Left lung (tissue), 10 donors: ENCODE results near the gene TLR3. TPM values are rescaled to one million over a fixed set of nuclear protein-coding genes. Genes with fewer than 3 reads are reported as not detected.
A peak's percentile ranks its signal among the peaks of the same experiment; 100 is the strongest.

ENCODE experiments used
- ATAC-seq: fragments of 200-7000 bp; cut with Tn5 transposase; one replicate; pipeline ENCODE4 v1.9.1; 2020; ENCODE audit warnings: moderate library complexity
- DNase-seq, 4 donors: peaks; one replicate each; pipeline ENCODE4 v3.0.0-alpha.2; 2013 to 2020
- H3K27ac ChIP-seq, 2 donors: fragments of 200-600 bp; sonication (generic) in 1 of 2; one replicate each; pipeline versions ENCODE4 v1.5.0 to v1.8.0; 2020 to 2021
- H3K27me3 ChIP-seq, 2 donors: fragments of 200-600 bp; sonication (generic) in 1 of 2; one replicate each; pipeline versions ENCODE4 v1.5.0 to v1.8.0; 2020 to 2021
- H3K36me3 ChIP-seq, 2 donors: fragments of 200-600 bp; sonication (generic) in 1 of 2; one replicate each; pipeline versions ENCODE4 v1.5.0 to v1.8.0; 2020 to 2021
- H3K4me1 ChIP-seq, 2 donors: fragments of 200-600 bp; one replicate each; pipeline ENCODE4 v1.8.0; 2021
- H3K4me3 ChIP-seq, 2 donors: fragments of 200-600 bp; sonication (generic) in 1 of 2; one replicate each; pipeline versions ENCODE4 v1.5.0 to v1.8.0; 2020 to 2021; ENCODE audit warnings: mild to moderate bottlenecking in 1 of 2
- H3K9me3 ChIP-seq, 2 donors: fragments of 200-600 bp; sonication (generic) in 1 of 2; one replicate each; pipeline versions ENCODE4 v1.5.0 to v1.8.0; 2020 to 2021
- intact Hi-C, 2 donors: fragments of 100-400 bp; cut with DNase I; formaldehyde crosslinking; loops; one replicate each; pipeline versions ENCODE4 v1.11.2 to v1.14.2; 2022
- polyA plus RNA-seq, 6 donors: library from polyadenylated mRNA; unstranded; fragments of 120-200 nt; gene quantifications; one replicate each; pipeline ENCODE4 v1.2.1, GENCODE V29; 2013; ENCODE audit not compliant: insufficient read length in 6 of 6
- total RNA-seq, 2 donors: library from RNA; stranded (reverse); fragmentation: NEBNext Ultra II Directional; extraction: Animal tissue kit (Norgen Biotek cat#: 25700); gene quantifications; one replicate each; pipeline ENCODE4 v1.2.1, GENCODE V29; 2021
- TF ChIP-seq, protein P1 (sequence below), 2 donors: fragments of 200-600 bp; sonication (generic) in 1 of 2; IDR thresholded peaks; one replicate each; pipeline versions ENCODE4 v1.5.0 to v1.8.0; 2021; ENCODE audit warnings: antibody characterized with exemption in 2 of 2
- donor health status: DM: no; HTN: yes; CAD: no.
- donor health status: DM: no; HTN: no; CAD: no.

The TLR3 gene
- total and polyA plus RNA-seq, 8 donors = 10.0 to 44.2 (median 12.3) TPM

DNA sequence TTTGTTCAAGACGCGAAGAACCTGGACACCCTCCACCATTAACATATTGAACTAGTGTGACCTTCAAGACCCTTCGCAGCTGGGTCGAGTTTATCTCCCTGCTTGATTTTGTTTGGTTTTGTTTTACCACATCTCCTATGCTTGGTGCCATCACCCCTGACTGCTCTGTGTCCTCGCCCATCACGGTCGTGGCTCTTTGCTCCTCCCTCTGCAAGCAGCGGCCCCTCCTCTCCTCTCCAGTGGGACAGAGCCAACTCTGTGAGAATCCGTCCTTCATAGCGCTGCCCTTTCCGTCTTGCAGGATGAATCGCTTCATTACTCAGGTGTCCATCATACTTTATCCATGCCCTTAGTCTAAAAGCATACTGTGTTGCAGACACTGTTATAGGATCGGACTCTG, 26.4 kb downstream of the TLR3 start:
- Histone ChIP-seq H3K27ac (no peak overlapping the region), H3K27me3 (no peaks in the 10 kb centered on the region), H3K4me1 (no peaks in the 10 kb centered on the region), H3K9me3 (peaks cover 0 to 2% of the 10 kb centered on the region in 2 donors), H3K4me3 (no peak overlapping the region), H3K36me3 (no peaks in the 10 kb centered on the region)
- intact Hi-C loops = no loop called here
- TF ChIP-seq, protein P1, sequence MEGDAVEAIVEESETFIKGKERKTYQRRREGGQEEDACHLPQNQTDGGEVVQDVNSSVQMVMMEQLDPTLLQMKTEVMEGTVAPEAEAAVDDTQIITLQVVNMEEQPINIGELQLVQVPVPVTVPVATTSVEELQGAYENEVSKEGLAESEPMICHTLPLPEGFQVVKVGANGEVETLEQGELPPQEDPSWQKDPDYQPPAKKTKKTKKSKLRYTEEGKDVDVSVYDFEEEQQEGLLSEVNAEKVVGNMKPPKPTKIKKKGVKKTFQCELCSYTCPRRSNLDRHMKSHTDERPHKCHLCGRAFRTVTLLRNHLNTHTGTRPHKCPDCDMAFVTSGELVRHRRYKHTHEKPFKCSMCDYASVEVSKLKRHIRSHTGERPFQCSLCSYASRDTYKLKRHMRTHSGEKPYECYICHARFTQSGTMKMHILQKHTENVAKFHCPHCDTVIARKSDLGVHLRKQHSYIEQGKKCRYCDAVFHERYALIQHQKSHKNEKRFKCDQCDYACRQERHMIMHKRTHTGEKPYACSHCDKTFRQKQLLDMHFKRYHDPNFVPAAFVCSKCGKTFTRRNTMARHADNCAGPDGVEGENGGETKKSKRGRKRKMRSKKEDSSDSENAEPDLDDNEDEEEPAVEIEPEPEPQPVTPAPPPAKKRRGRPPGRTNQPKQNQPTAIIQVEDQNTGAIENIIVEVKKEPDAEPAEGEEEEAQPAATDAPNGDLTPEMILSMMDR (IDR thresholded peaks at IDR 0.05) = no peak
- DNase-seq (no peak), ATAC-seq (no peak)

DNA sequence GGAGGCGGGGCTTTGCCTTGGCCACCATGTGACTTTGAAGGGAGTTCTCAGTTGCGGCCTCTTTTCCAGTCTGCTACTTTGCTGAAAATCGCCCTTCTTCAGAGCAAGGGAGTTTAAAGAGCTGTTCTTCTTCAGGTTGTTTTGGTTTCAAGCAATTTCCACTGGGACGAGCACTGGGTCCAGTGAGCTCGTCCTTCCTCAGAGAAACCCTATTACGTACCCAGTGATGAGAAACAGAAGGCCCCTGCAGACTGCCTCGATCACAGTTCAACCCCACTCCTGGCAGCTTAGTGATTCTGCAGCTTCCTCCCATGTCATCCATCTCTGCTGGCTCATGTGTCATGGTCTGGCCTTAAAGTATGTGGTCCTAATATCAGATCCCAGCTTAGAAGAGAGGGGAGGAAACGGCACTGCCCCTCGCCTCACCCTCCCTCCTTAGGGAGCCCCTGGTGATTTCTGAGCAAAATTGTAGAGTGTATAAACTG, 27.8 kb downstream of the TLR3 start:
- no peak for ATAC-seq

DNA sequence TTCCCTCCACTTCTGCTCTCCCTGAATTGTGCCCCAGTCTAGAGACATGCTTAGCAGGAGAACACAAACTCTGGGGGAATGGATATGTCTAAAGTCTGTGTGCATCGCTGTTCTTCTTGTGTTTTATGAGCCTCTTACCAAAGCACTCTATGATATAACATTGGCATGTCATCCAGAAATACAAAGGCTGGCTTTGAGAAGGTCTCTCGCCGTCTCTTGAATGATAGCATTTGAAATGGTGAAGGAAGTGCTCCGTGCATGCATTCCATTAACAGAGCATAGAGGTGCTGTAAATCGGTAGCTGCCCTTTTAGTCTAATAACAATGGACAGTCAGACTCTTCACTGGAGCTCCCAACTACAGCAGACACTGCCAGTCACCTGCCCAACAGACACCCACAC, 28.4 kb downstream of the TLR3 start:
- intact Hi-C loops = no loop called here
- H3K4me3 ChIP-seq = no peak overlapping the region
- no peak overlapping the region for H3K27ac ChIP-seq
- no peak for DNase-seq
- no peaks in the 10 kb centered on the region for H3K4me1 ChIP-seq
- no peaks in the 10 kb centered on the region for H3K27me3 ChIP-seq
- no peaks in the 10 kb centered on the region for H3K36me3 ChIP-seq
- no peak for ATAC-seq
- TF ChIP-seq, protein P1 (IDR thresholded peaks at IDR 0.05) = no peak
- H3K9me3 ChIP-seq = no peaks in the 10 kb centered on the region

More for the DNA sequence above, 27.8 kb downstream of the TLR3 start:
- H3K27me3 ChIP-seq = no peaks in the 10 kb centered on the region
- TF ChIP-seq, protein P1 (IDR thresholded peaks at IDR 0.05) = no peak
- intact Hi-C loops = no loop called here
- DNase-seq = no peak
- no peaks in the 10 kb centered on the region for H3K4me1 ChIP-seq
- H3K36me3 ChIP-seq = no peaks in the 10 kb centered on the region
- H3K9me3 ChIP-seq = no peaks in the 10 kb centered on the region
- no peak overlapping the region for H3K4me3 ChIP-seq
- no peak overlapping the region for H3K27ac ChIP-seq

DNA sequence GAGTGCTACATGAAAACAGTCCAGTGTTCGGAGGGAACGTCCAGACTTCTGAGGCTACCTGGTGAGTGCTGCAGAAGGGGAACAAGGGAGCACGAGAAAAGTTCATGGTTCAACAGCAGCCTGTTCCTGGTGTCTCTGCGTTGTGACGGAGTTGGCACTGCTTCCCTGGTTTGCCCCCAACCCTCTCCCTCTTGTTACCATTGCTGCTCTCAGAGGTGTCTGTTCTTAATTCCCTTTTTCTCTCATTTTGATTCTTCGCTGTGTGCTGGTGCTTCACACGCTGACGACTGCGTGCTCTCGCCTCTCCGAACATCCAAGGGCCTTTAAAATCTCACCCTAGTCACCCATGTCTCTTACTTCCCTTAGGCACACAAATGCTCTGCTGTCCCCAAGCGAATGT, 34.0 kb downstream of the TLR3 start:
- DNase-seq (no peak), ATAC-seq (no peak)
- peaks cover 6 to 47% of the 10 kb centered on the region in 2 donors for H3K27me3 ChIP-seq
- H3K36me3 ChIP-seq = no peaks in the 10 kb centered on the region
- TF ChIP-seq, protein P1 (IDR thresholded peaks at IDR 0.05) = no peak
- H3K9me3 ChIP-seq = no peaks in the 10 kb centered on the region
- intact Hi-C loops = no loop called here
- H3K4me3 ChIP-seq = no peak overlapping the region
- no peak overlapping the region for H3K27ac ChIP-seq
- no peaks in the 10 kb centered on the region for H3K4me1 ChIP-seq

DNA sequence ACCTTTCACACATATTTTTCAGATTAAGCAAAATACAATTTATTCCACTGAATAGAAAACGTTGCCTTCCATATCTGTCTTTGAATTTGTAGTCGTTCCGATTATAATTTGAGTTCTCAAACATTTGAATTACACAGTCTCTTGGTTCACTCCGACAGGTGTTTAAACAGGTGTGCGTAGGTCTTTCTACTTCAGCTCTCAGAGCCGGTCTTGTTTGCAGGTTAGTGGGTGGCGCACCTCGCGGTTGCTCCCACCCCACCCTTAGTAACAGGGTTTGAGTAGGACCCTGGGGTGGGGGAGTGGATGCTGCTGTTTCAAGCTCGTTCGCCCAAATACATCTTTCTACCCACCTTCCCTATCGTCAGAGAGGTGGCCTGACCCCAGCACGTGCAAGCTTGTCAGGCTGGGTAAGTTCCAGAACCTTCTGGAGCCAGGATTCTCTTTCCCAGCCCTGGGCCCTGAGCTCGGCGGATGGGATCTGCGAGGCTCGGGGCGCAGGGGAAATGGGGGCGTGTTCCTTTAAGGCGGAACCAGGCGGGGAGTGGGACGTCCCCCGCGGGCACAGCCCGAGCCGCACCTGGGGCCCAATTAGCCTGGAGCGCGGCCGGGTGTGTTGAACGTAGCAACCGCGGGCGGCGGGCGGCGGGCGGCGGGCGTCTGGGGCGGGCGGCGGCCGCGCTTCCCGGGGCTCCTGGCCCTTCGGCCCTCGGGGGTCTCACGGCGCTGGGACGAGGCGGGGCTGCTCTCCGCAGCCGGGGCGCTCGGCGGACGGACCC, 35.3 kb downstream of the TLR3 start, which contains the start of gene FAM149A:
Gene FAM149A (plus strand): TSS at position 591 of the 776 bp plus-strand sequence.
- Histone ChIP-seq H3K27ac (peak within 1 kb of the TSS; percentile 25 to 31), H3K36me3 (no peaks in the 10 kb centered on the region), H3K4me3 (peak within 1 kb of the TSS; percentile 51 to 52), H3K27me3 (peaks cover 6 to 47% of the 10 kb centered on the region in 2 donors), H3K9me3 (no peaks in the 10 kb centered on the region), H3K4me1 (no peaks in the 10 kb centered on the region)
- TF ChIP-seq, protein P1 (IDR thresholded peaks at IDR 0.05) = no peak
- intact Hi-C loops = no loop called here
- DNase-seq = peak; percentile 39 to 88 (median 66)
- ATAC-seq = peak; percentile 88
